ENCODE data around the gene MARCKS. TPM values are rescaled to one million over a fixed set of nuclear protein-coding genes. Genes with fewer than 3 reads are reported as not detected.

MARCKS gene
- total RNA-seq, 1 donor from 2014 or later, result 19.3 TPM

Other genes starting within 250 kb of the MARCKS start
- 47.7 TPM for gene HDAC2, start 113.8 kb downstream of the MARCKS start, total RNA-seq

All from cardiac septum (tissue), 1 donor.